ENCODE measurements around the gene LDLRAD4.
A peak's percentile ranks its signal among the peaks of the same experiment; 100 is the strongest.

LDLRAD4 gene

DNA sequence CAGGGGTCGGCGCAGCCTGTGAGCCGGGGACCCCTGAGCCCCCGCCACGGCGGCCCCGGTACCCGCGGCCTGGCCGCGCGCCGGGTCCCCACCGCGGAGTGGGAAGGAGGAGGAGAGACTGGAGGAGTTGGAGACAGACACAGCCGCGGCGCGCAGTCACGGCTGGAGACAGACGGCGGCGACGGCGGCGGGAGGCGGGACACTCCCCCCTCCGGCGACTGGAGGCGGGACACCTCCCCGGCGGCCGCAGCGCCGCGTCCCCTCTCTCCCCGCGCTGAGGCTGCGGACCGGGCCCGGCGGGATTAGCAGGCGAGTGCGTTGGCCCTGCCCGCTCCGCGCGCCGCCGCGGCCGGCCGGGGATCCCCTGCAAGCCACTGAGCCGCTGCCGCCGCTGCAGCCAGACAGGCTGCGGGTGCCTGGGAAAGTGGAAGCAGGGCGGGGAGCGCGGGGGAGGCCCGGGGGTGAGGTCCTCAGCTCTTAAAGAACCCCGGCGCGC is 1.0 kb upstream of the LDLRAD4 start:
- Histone ChIP-seq H3K79me2 (ENCODE audit: control insufficient read depth, insufficient read depth, low read length, unreplicated experiment) (no peaks in the 10 kb centered on the region), H3K4me1 (ENCODE audit: control insufficient read depth, insufficient read depth, low read length, unreplicated experiment) (no peaks in the 10 kb centered on the region), H3K4me3 (ENCODE audit: low read depth, low read length) (peak overlapping the region; percentile 67), H3K27ac (ENCODE audit: low read depth, low read length) (no peak overlapping the region), H3K27me3 (ENCODE audit: insufficient read depth, low read length) (peaks cover 97% of the 10 kb centered on the region), H3K36me3 (ENCODE audit: insufficient read depth, low read length) (no peaks in the 10 kb centered on the region), H2AFZ (ENCODE audit: low read length, unreplicated experiment) (peak overlapping the region; percentile 50)

DNA sequence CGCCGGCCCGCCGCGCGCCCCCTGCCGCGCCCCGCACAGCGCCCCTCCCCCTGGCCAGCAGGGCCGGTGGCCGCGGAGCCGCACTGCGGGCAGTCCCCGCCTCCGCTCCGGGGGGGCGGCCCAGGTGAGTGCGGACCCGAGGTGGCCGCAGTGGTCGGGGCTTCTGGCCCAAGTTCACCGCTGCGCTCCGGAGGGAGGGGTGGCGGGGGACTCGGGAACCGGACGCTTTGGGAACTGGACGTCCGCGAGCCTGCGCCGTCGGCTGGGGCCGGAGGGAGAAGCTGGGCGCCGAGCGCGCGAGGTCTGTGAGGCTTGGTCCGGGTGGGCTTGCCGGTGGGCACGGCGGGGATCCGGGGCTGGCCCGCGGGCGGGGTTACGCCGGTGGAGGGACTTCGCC is 591 bp upstream of the LDLRAD4 start:
- Histone ChIP-seq H3K4me3 (ENCODE audit: low read depth, low read length) (peak overlapping the region; percentile 67), H3K36me3 (ENCODE audit: insufficient read depth, low read length) (no peaks in the 10 kb centered on the region), H3K4me1 (ENCODE audit: control insufficient read depth, insufficient read depth, low read length, unreplicated experiment) (no peaks in the 10 kb centered on the region), H3K27me3 (ENCODE audit: insufficient read depth, low read length) (peaks cover 97% of the 10 kb centered on the region), H3K79me2 (ENCODE audit: control insufficient read depth, insufficient read depth, low read length, unreplicated experiment) (no peaks in the 10 kb centered on the region), H2AFZ (ENCODE audit: low read length, unreplicated experiment) (no peak overlapping the region), H3K27ac (ENCODE audit: low read depth, low read length) (no peak overlapping the region)

DNA sequence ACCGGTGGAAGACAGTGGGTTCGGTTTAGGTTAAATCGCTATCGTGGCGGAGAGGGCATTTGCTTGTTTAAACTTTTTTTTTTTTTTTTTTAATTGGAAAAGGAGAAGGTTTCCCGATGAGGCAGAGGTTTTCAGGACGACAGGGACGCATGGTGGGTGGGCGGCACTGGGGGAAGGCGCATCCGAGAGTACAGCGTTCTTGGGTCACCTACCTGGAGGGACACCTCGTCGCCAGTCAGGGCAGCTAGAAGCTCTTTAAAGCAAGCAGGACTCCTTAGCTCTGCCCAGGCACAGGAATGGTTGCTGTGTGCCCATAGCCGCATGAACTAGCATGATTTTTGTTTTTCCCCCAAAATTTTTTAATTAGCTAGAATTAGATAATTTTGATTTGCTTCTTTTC is 437 bp downstream of the LDLRAD4 start:
- Histone ChIP-seq H3K27me3 (ENCODE audit: insufficient read depth, low read length) (peaks cover 97% of the 10 kb centered on the region), H2AFZ (ENCODE audit: low read length, unreplicated experiment) (no peak overlapping the region), H3K4me1 (ENCODE audit: control insufficient read depth, insufficient read depth, low read length, unreplicated experiment) (no peaks in the 10 kb centered on the region)

DNA sequence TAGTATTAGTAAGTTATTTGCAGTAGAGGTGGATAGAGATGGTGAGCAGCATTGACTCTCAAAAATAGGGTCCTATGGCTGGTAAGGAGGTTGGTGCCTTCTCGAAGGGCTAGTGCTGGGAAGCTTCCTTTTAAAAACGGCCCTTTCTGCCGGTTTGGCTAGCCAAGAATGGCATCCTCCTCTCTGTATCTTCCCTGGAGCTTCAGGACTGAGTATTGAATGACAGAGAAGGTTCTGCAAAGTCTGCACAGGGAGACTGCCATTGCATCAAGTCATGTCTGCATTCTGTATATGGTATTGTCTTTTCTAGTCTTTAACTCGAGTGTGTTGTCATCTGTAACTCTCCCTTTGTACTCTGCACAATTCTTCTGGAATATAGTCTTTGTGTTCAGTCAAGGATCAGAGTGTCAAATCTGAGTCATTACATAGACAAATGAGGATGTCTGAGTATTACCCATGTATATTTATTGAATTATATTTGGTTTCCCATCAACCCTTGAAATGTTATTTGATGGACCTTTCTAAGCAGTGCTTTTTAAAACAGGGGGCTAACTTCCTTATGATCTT is 1.1 kb downstream of the LDLRAD4 start:
- H3K4me1 ChIP-seq (ENCODE audit: control insufficient read depth, insufficient read depth, low read length, unreplicated experiment), result no peaks in the 10 kb centered on the region
- peaks cover 93% of the 10 kb centered on the region for H3K27me3 ChIP-seq (ENCODE audit: insufficient read depth, low read length)
- no peaks in the 10 kb centered on the region for H3K79me2 ChIP-seq (ENCODE audit: control insufficient read depth, insufficient read depth, low read length, unreplicated experiment)
- no peak overlapping the region for H3K27ac ChIP-seq (ENCODE audit: low read depth, low read length)
- H3K36me3 ChIP-seq (ENCODE audit: insufficient read depth, low read length), result no peaks in the 10 kb centered on the region
- no peak overlapping the region for H2AFZ ChIP-seq (ENCODE audit: low read length, unreplicated experiment)
- no peak overlapping the region for H3K4me3 ChIP-seq (ENCODE audit: low read depth, low read length)

More for the DNA sequence above, 437 bp downstream of the LDLRAD4 start:
- no peak overlapping the region for H3K4me3 ChIP-seq (ENCODE audit: low read depth, low read length)
- H3K36me3 ChIP-seq (ENCODE audit: insufficient read depth, low read length), result no peaks in the 10 kb centered on the region
- H3K79me2 ChIP-seq (ENCODE audit: control insufficient read depth, insufficient read depth, low read length, unreplicated experiment), result no peaks in the 10 kb centered on the region
- no peak overlapping the region for H3K27ac ChIP-seq (ENCODE audit: low read depth, low read length)

DNA sequence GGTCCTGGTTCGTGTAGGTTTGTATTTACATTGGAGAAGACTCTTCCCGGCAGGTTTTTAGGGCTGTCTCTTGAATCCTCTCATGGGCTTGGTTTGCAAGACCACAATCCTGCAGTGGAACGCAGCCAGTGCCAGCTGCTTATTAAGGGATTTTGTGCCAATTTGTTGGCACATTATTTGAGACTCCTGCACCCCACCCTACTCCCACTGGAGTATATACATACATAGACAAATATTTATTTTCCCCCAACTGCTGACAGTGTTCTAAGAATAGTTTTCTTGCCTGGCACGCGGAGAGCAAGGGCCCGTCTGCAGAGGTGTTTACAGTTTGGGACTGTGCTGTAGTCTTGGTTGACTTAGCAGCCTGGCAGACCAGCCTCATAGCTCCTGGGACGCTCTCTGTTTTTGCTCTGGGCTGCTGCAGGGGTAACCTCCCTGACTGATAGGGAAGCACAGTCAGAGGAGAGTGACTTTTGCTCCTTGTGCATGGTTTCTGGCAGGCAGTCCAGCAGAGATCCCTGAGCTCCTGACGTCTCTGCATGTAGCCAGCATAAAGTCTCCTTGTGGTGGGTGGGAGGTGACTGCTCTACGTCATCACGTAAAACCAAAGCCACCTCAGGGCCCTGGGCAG is 1.9 kb downstream of the LDLRAD4 start:
- Histone ChIP-seq H2AFZ (ENCODE audit: low read length, unreplicated experiment) (no peak overlapping the region), H3K4me1 (ENCODE audit: control insufficient read depth, insufficient read depth, low read length, unreplicated experiment) (no peaks in the 10 kb centered on the region), H3K4me3 (ENCODE audit: low read depth, low read length) (no peak overlapping the region), H3K27ac (ENCODE audit: low read depth, low read length) (no peak overlapping the region), H3K36me3 (ENCODE audit: insufficient read depth, low read length) (no peaks in the 10 kb centered on the region), H3K27me3 (ENCODE audit: insufficient read depth, low read length) (peaks cover 92% of the 10 kb centered on the region), H3K79me2 (ENCODE audit: control insufficient read depth, insufficient read depth, low read length, unreplicated experiment) (no peaks in the 10 kb centered on the region)

DNA sequence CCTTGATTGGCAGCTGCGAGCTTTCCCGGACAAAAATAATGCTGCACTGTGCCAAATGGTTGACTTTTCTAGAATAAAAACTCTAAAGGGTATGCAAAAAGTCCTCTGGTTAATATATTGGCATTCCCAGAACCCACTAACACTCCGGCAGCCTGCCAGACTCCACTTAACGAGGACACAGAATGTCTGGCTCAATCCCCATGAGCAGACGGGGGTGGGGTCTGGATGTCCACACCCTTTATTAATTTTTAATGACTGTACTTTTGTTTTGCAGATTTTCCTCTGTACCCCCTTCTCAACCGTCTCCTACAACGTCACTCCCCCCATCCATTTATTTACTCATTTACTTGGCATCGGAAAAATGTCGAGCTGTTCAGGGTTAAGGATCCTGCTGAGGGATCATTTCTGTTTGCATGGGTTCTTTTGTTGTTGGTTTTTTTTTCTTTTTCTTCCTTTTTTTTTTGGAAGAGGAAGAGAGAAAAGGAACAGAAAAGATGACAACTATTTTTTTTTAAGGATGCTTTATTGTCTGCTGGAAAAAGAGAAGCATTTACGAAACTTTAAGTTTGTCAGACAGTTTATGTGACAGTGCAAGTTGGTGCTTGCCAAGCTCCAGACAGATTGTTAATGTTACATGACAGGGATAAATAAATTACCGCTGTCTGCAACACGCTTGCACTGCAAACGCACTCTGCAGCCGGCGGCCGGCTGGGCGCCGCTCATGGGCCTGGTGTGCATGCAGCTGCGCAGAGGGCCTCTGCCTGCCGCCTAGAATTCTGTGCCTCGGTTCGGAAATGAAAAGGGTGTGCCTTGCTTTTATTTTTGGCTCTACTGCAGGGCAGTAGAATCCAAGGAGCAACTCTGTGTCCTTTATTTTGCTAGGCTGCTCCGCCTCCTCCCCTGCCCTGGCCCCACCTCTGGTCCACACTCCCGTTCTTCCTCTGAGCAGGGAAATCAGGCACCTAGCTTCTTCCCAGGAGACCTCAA is 3.6 kb downstream of the LDLRAD4 start:
- Histone ChIP-seq H3K36me3 (ENCODE audit: insufficient read depth, low read length) (no peaks in the 10 kb centered on the region), H3K27me3 (ENCODE audit: insufficient read depth, low read length) (peaks cover 79% of the 10 kb centered on the region), H3K27ac (ENCODE audit: low read depth, low read length) (no peak overlapping the region), H3K4me1 (ENCODE audit: control insufficient read depth, insufficient read depth, low read length, unreplicated experiment) (no peaks in the 10 kb centered on the region), H3K4me3 (ENCODE audit: low read depth, low read length) (no peak overlapping the region), H2AFZ (ENCODE audit: low read length, unreplicated experiment) (no peak overlapping the region), H3K79me2 (ENCODE audit: control insufficient read depth, insufficient read depth, low read length, unreplicated experiment) (no peaks in the 10 kb centered on the region)

DNA sequence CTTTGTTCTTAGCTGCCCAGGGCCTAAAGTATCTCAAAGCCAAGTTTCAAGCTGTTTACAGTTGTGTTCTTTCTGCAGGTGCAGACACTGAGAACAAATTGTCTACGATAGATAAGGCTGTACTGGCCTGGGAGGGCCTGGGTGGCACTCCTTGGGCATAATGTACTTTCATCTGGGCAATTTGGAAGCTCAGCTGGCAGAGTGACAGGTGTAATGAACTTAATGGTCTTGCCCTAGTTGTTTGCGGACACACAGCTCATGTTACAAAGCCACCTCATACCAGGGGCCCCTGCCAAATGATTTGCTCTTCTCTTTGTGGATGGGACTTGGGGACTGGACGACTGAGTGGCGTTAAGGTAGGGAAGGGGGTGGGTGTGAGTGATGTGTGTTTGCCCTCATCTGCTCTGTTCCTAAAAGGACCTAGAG is 4.3 kb downstream of the LDLRAD4 start:
- Histone ChIP-seq H3K36me3 (ENCODE audit: insufficient read depth, low read length) (no peaks in the 10 kb centered on the region), H3K4me1 (ENCODE audit: control insufficient read depth, insufficient read depth, low read length, unreplicated experiment) (no peaks in the 10 kb centered on the region), H3K79me2 (ENCODE audit: control insufficient read depth, insufficient read depth, low read length, unreplicated experiment) (no peaks in the 10 kb centered on the region), H3K4me3 (ENCODE audit: low read depth, low read length) (no peak overlapping the region), H2AFZ (ENCODE audit: low read length, unreplicated experiment) (no peak overlapping the region), H3K27ac (ENCODE audit: low read depth, low read length) (no peak overlapping the region), H3K27me3 (ENCODE audit: insufficient read depth, low read length) (peaks cover 75% of the 10 kb centered on the region)

DNA sequence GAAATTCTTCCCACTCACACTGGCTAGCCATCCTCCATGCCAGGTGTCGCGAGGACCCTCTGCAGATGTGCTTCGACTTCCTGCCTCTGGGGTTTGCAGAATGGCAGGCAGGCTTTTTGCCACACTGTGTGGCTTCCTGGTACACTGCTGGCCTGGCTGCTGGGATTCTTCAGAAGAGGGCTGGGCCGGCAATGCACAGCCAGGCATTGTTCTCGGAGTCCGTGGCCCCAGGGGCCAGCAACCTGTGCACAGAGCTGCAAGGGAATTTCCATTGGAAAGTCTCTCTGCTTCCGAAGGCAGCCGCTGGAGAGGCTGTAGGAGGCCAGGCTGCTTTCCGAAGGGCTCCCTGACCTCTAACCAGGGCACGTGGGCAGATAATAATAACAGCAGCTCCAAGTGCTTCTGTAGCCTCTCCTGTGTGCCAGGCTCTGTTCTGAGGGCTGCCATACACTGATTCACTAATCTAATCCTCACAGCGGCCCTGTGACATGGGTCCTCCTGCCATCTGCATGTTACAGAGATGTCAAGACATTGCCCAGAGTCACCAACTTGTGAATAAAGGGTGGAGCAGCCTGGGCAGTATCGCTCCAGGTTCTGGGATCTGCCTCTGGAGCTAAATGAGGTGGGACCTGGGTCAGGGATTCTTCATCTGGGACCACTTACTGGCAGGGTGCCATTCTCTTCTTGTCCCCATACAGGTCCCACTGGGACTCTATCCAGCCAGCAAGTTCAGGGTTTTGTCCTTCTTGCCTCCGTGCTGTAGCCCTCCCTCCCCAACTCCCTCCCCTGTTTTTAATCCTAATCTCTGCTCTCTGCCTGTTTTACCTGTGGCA is 5.0 kb downstream of the LDLRAD4 start:
- no peaks in the 10 kb centered on the region for H3K4me1 ChIP-seq (ENCODE audit: control insufficient read depth, insufficient read depth, low read length, unreplicated experiment)
- H3K4me3 ChIP-seq (ENCODE audit: low read depth, low read length), result no peak overlapping the region
- peaks cover 68% of the 10 kb centered on the region for H3K27me3 ChIP-seq (ENCODE audit: insufficient read depth, low read length)
- no peaks in the 10 kb centered on the region for H3K79me2 ChIP-seq (ENCODE audit: control insufficient read depth, insufficient read depth, low read length, unreplicated experiment)
- no peak overlapping the region for H3K27ac ChIP-seq (ENCODE audit: low read depth, low read length)
- no peaks in the 10 kb centered on the region for H3K36me3 ChIP-seq (ENCODE audit: insufficient read depth, low read length)
- H2AFZ ChIP-seq (ENCODE audit: low read length, unreplicated experiment), result no peak overlapping the region

DNA sequence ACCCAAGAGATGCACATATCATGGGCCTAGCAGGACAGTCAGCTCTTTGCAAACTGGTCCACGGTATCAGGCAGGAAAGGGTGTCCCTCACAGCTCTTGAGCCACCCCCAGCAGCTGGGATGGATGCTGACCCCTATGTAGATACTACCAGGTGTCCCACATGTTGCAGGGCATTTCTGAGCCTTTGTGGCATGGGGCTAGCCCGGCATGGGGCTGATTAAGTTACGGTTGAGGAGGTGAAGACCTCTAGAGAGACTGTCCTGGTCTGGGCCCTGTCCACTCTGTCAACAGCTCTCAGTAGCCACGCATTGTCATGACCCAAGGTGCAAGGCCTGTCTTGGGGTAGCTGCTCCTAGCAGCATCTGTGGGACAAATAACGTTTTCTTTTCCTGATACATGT is 6.7 kb downstream of the LDLRAD4 start:
- no peaks in the 10 kb centered on the region for H3K4me1 ChIP-seq (ENCODE audit: control insufficient read depth, insufficient read depth, low read length, unreplicated experiment)
- H3K79me2 ChIP-seq (ENCODE audit: control insufficient read depth, insufficient read depth, low read length, unreplicated experiment), result no peaks in the 10 kb centered on the region
- no peaks in the 10 kb centered on the region for H3K36me3 ChIP-seq (ENCODE audit: insufficient read depth, low read length)
- peaks cover 67% of the 10 kb centered on the region for H3K27me3 ChIP-seq (ENCODE audit: insufficient read depth, low read length)
- H3K27ac ChIP-seq (ENCODE audit: low read depth, low read length), result no peak overlapping the region
- no peak overlapping the region for H3K4me3 ChIP-seq (ENCODE audit: low read depth, low read length)
- no peak overlapping the region for H2AFZ ChIP-seq (ENCODE audit: low read length, unreplicated experiment)

DNA sequence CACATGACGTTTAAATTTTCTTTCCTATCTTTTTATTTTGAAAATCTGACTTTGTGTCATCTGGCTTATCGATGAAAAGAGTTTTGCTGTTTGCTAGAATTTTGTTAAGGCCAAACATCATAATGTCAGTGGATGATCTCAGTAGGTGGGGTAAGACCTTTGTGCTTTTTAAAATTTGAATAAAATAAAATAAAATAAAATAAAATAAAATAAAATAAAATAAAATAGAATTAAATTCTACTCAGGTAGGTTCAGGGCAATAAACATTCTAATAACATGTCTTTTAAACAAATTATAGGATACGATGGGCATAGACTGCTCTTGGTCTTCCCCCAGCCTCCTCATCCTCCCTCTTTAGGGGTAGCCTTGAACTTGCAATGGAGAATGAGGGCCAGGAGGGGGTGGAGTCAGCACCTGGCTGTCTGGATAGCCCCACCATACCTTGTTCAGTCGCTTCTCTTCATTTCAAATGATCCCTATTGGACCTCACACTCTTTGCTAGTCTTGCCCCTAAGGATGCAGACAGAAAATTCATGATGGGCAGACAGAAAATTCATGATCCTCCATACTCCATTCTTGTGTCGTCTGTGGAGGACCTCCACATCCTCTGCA is 8.1 kb downstream of the LDLRAD4 start:
- no peaks in the 10 kb centered on the region for H3K36me3 ChIP-seq (ENCODE audit: insufficient read depth, low read length)
- no peaks in the 10 kb centered on the region for H3K79me2 ChIP-seq (ENCODE audit: control insufficient read depth, insufficient read depth, low read length, unreplicated experiment)
- peaks cover 62% of the 10 kb centered on the region for H3K27me3 ChIP-seq (ENCODE audit: insufficient read depth, low read length)
- no peak overlapping the region for H3K4me3 ChIP-seq (ENCODE audit: low read depth, low read length)
- H3K27ac ChIP-seq (ENCODE audit: low read depth, low read length), result no peak overlapping the region
- no peaks in the 10 kb centered on the region for H3K4me1 ChIP-seq (ENCODE audit: control insufficient read depth, insufficient read depth, low read length, unreplicated experiment)
- no peak overlapping the region for H2AFZ ChIP-seq (ENCODE audit: low read length, unreplicated experiment)
